H1 (cell line): ENCODE measurements around the gene MRPL42. TPM values are rescaled to one million over a fixed set of nuclear protein-coding genes. Genes with fewer than 3 reads are reported as not detected.

Experiments used
- CTCF ChIA-PET: fragments of 300-600 bp; sonication (Branson Sonifier 250); formaldehyde crosslinking; loops from one replicate; lab custom pipeline; 2021; ENCODE audit not compliant: partially characterized antibody; lab: Charles Lee
- POLR2A ChIA-PET: fragments of 300-600 bp; sonication (Branson Sonifier 250); formaldehyde crosslinking; loops from one replicate; lab custom pipeline; 2021; ENCODE audit warnings: inconsistent platforms; ENCODE audit not compliant: partially characterized antibody; lab: Charles Lee
- DNase-seq, 2 experiments: peaks; one replicate each; pipeline versions ENCODE4 v3.0.0 to v3.0.0-alpha.2; 2010 to 2022; ENCODE audit warnings: low spot score in 2 of 2, low read depth in 1 of 2, mixed read lengths in 1 of 2
- FAIRE-seq: peaks from 2 replicates; lab custom pipeline; 2011; peaks lifted over from hg19 to GRCh38; lab: Jason Lieb, UNC
- H2AFZ ChIP-seq: 2 replicates; pipeline ENCODE4 v1.8.1; 2012; ENCODE audit warnings: low read length, inconsistent platforms
- H2AK5ac ChIP-seq: 2 replicates; pipeline ENCODE4 v1.6.1; 2013; ENCODE audit warnings: low read depth, low read length
- H2BK120ac ChIP-seq: replicated peaks from 2 replicates; pipeline ENCODE3; 2013; ENCODE audit warnings: low read depth, low read length, inconsistent platforms
- H2BK12ac ChIP-seq: 2 replicates; pipeline ENCODE4 v1.6.1; 2013; ENCODE audit warnings: low read depth, low read length
- H2BK15ac ChIP-seq: 2 replicates; pipeline ENCODE4 v1.6.1; 2013; ENCODE audit warnings: low read length
- H2BK20ac ChIP-seq: 2 replicates; pipeline ENCODE4 v1.6.1; 2013; ENCODE audit warnings: low read length
- H2BK5ac ChIP-seq: 2 replicates; pipeline ENCODE4 v1.6.1; 2013; ENCODE audit warnings: low read depth, low read length
- H3K14ac ChIP-seq: 2 replicates; pipeline ENCODE4 v1.6.1; 2013; ENCODE audit warnings: inconsistent platforms; ENCODE audit not compliant: insufficient read length
- H3K18ac ChIP-seq: 2 replicates; pipeline ENCODE4 v1.6.1; 2013; ENCODE audit warnings: low read length; ENCODE audit errors: extremely low read depth
- H3K23ac ChIP-seq: 2 replicates; pipeline ENCODE4 v1.6.1; 2013; ENCODE audit warnings: inconsistent platforms; ENCODE audit not compliant: insufficient read length
- H3K23me2 ChIP-seq: 2 replicates; pipeline ENCODE4 v1.6.1; 2013; ENCODE audit warnings: low read depth, low read length
- H3K27ac ChIP-seq: 2 replicates; pipeline ENCODE4 v1.6.1; 2011; ENCODE audit warnings: low read depth, low read length, inconsistent platforms
- H3K27me3 ChIP-seq, 4 experiments: replicated peaks in 1 of 4; 1 replicate in 1 of 4; 2 replicates in 3 of 4; pipeline versions ENCODE4 v1.6.1 to v1.8.1; 2011 to 2013; ENCODE audit warnings: low read length in 3 of 4, mild to moderate bottlenecking in 3 of 4, inconsistent platforms in 2 of 4, mixed read lengths in 2 of 4, moderate library complexity in 1 of 4; ENCODE audit not compliant: control insufficient read depth in 3 of 4, insufficient read depth in 3 of 4; ENCODE audit errors: extremely low read depth in 1 of 4
- H3K36me3 ChIP-seq, 4 experiments: 2 replicates each; pipeline versions ENCODE4 v1.6.1 to v1.8.1; 2011 to 2013; ENCODE audit warnings: mild to moderate bottlenecking in 4 of 4, low read length in 3 of 4, moderate library complexity in 2 of 4, control low read depth in 1 of 4, inconsistent platforms in 1 of 4; ENCODE audit not compliant: insufficient read depth in 4 of 4, control insufficient read depth in 2 of 4
- H3K4ac ChIP-seq: replicated peaks from 2 replicates; pipeline ENCODE3; 2013; ENCODE audit warnings: low read length, low read depth, mixed read lengths, inconsistent platforms; ENCODE audit not compliant: insufficient read length
- H3K4me1 ChIP-seq, 4 experiments: replicated peaks in 1 of 4; 1 replicate in 1 of 4; 2 replicates in 3 of 4; pipeline versions ENCODE4 v1.6.1 to v1.8.1; 2011 to 2013; ENCODE audit warnings: low read length in 3 of 4, inconsistent platforms in 2 of 4, mixed read lengths in 1 of 4; ENCODE audit not compliant: insufficient read depth in 4 of 4, control insufficient read depth in 3 of 4
- H3K4me2 ChIP-seq, 2 experiments: 2 replicates each; pipeline versions ENCODE4 v1.6.1 to v1.8.1; 2011 to 2013; ENCODE audit warnings: low read depth in 2 of 2, low read length in 2 of 2, control low read depth in 1 of 2, inconsistent platforms in 1 of 2, mild to moderate bottlenecking in 1 of 2; ENCODE audit not compliant: insufficient read depth in 1 of 2
- H3K4me3 ChIP-seq, 4 experiments: fragments of 200-600, 300-600 bp in 1 of 4; sonication (generic), shearing (Covaris generic), sonication (Bioruptor Twin) in 1 of 4; 2 replicates each; pipeline versions ENCODE4 v1.5.1 to v1.8.1; 2011 to 2016; ENCODE audit warnings: low read length in 4 of 4, low read depth in 3 of 4, control low read depth in 2 of 4, inconsistent platforms in 2 of 4, mild to moderate bottlenecking in 2 of 4, mixed read lengths in 1 of 4, moderate library complexity in 1 of 4; ENCODE audit not compliant: insufficient read depth in 2 of 4; ENCODE audit errors: extremely low read depth in 1 of 4
- H3K56ac ChIP-seq: replicated peaks from 2 replicates; pipeline ENCODE3; 2013; ENCODE audit warnings: low read depth, mild to moderate bottlenecking, mixed read lengths, low read length, inconsistent platforms; ENCODE audit not compliant: insufficient read length
- H3K79me1 ChIP-seq: 2 replicates; pipeline ENCODE4 v1.6.1; 2013; ENCODE audit warnings: low read depth, low read length, control low read depth
- H3K79me2 ChIP-seq, 2 experiments: 2 replicates each; pipeline versions ENCODE4 v1.6.1 to v1.8.1; 2012 to 2013; ENCODE audit warnings: low read length in 2 of 2, mild to moderate bottlenecking in 2 of 2, inconsistent platforms in 1 of 2; ENCODE audit not compliant: insufficient read depth in 2 of 2, control insufficient read depth in 1 of 2
- H3K9ac ChIP-seq, 4 experiments: replicated peaks in 1 of 4; 1 replicate in 1 of 4; 2 replicates in 3 of 4; pipeline versions ENCODE4 v1.6.1 to v1.8.1; 2011 to 2013; ENCODE audit warnings: low read depth in 3 of 4, low read length in 3 of 4, control low read depth in 2 of 4, mild to moderate bottlenecking in 2 of 4, moderate library complexity in 2 of 4, inconsistent platforms in 1 of 4; ENCODE audit errors: extremely low read depth in 1 of 4
- H3K9me3 ChIP-seq, 2 experiments: 2 replicates each; pipeline versions ENCODE4 v1.6.1 to v1.8.1; 2012 to 2013; ENCODE audit warnings: mild to moderate bottlenecking in 2 of 2, moderate library complexity in 2 of 2, control low read depth in 1 of 2, inconsistent platforms in 1 of 2, low read depth in 1 of 2, low read length in 1 of 2, mixed read lengths in 1 of 2; ENCODE audit not compliant: insufficient read depth in 2 of 2
- H4K20me1 ChIP-seq, 2 experiments: replicated peaks in 1 of 2; 2 replicates each; pipeline versions ENCODE3 to v1.8.1; 2011 to 2013; ENCODE audit warnings: inconsistent platforms in 2 of 2, low read length in 2 of 2, mild to moderate bottlenecking in 1 of 2; ENCODE audit not compliant: insufficient read depth in 2 of 2, control insufficient read depth in 1 of 2
- H4K5ac ChIP-seq: 2 replicates; pipeline ENCODE4 v1.6.1; 2013; ENCODE audit warnings: low read length, low read depth, mixed read lengths, inconsistent platforms; ENCODE audit not compliant: insufficient read length
- H4K8ac ChIP-seq: 2 replicates; pipeline ENCODE4 v1.8.0; 2013; ENCODE audit warnings: mild to moderate bottlenecking, moderate library complexity, low read length, inconsistent platforms; ENCODE audit not compliant: insufficient read depth; ENCODE audit errors: extremely low read depth
- H4K91ac ChIP-seq: replicated peaks from 2 replicates; pipeline ENCODE3; 2013; ENCODE audit warnings: low read length, mixed read lengths, inconsistent platforms; ENCODE audit not compliant: insufficient read length
- ASH2L ChIP-seq: fragments of 200-600, 300-600 bp; sonication (generic); IDR thresholded peaks from one replicate; pipeline ENCODE4 v1.7.1; 2017; ENCODE audit warnings: low read length
- ATF3 ChIP-seq: IDR thresholded peaks from 2 replicates; pipeline ENCODE4 v1.6.1; 2011; ENCODE audit warnings: low read depth, mild to moderate bottlenecking, low read length; ENCODE audit not compliant: insufficient read depth
- CHD1 ChIP-seq: IDR thresholded peaks from 2 replicates; pipeline ENCODE4 v1.6.1; 2012; ENCODE audit warnings: low read depth, low read length, improper control_type of control experiment
- CREB1 ChIP-seq: IDR thresholded peaks from 2 replicates; pipeline ENCODE4 v1.6.1; 2012; ENCODE audit warnings: inconsistent platforms
- CTBP2 ChIP-seq: IDR thresholded peaks from 2 replicates; pipeline ENCODE4 v1.7.0; 2011; ENCODE audit warnings: borderline replicate concordance, mild to moderate bottlenecking, moderate library complexity, mixed read lengths, low read length; ENCODE audit not compliant: insufficient read depth, insufficient read length
- FOSL1 ChIP-seq: IDR thresholded peaks from 2 replicates; pipeline ENCODE4 v1.6.1; 2011; ENCODE audit warnings: mild to moderate bottlenecking, low read depth, low read length, moderate library complexity; ENCODE audit not compliant: insufficient read depth
- HDAC2 ChIP-seq, 2 experiments: fragments of 300-600 bp in 1 of 2; sonication (generic) in 1 of 2; IDR thresholded peaks; 2 replicates each; pipeline ENCODE4 v1.6.1; 2011 to 2012; ENCODE audit warnings: low read depth in 2 of 2, low read length in 2 of 2, mild to moderate bottlenecking in 2 of 2, moderate library complexity in 2 of 2, borderline replicate concordance in 1 of 2, inconsistent platforms in 1 of 2
- MAFK ChIP-seq: IDR thresholded peaks from 2 replicates; pipeline ENCODE4 v1.6.1; 2012; ENCODE audit warnings: low read depth, mild to moderate bottlenecking, improper control_type of control experiment, low read length
- POU5F1 ChIP-seq: IDR thresholded peaks from 2 replicates; pipeline ENCODE4 v1.6.1; 2011; ENCODE audit warnings: low read depth, mild to moderate bottlenecking, low read length, moderate library complexity
- RAD21 ChIP-seq, 2 experiments: IDR thresholded peaks in 1 of 2; conservative IDR thresholded peaks in 1 of 2; 2 replicates each; pipeline ENCODE4 v1.6.1; 2011; ENCODE audit warnings: low read depth in 2 of 2, low read length in 2 of 2, improper control_type of control experiment in 1 of 2, inconsistent platforms in 1 of 2, mild to moderate bottlenecking in 1 of 2, moderate library complexity in 1 of 2
- SP2 ChIP-seq: IDR thresholded peaks from 2 replicates; pipeline ENCODE4 v1.6.1; 2012; ENCODE audit warnings: mild to moderate bottlenecking, low read length, inconsistent platforms
- SP4 ChIP-seq: IDR thresholded peaks from 2 replicates; pipeline ENCODE4 v1.6.1; 2012; ENCODE audit warnings: low read length, inconsistent platforms
- SRF ChIP-seq: IDR thresholded peaks from 2 replicates; pipeline ENCODE4 v1.6.1; 2011; ENCODE audit warnings: mild to moderate bottlenecking, low read depth, low read length, moderate library complexity
- WGBS, 2 experiments: shearing (Covaris generic) in 1 of 2; methylation state at CpG; one replicate each; pipeline versions ENCODE4 v1.1.6 to v1.1.7; 2013 to 2015; ENCODE audit warnings: low lambda C conversion rate in 2 of 2, mixed read lengths in 2 of 2, inconsistent platforms in 1 of 2, low coverage in 1 of 2, missing lambda C conversion rate in 1 of 2; ENCODE audit not compliant: insufficient replicate concordance in 2 of 2, insufficient coverage in 1 of 2, insufficient read length in 1 of 2; ENCODE audit errors: extremely low coverage in 1 of 2, missing lambda C conversion rate in 1 of 2; 5-methylcytosine and 5-hydroxymethylcytosine counted together
- polyA plus RNA-seq, 7 experiments: library from polyadenylated mRNA; depleted of rRNA in 3 of 7; stranded (reverse) in 5 of 7; unstranded in 2 of 7; fragments of >200 nt in 5 of 7; fragments of 200-250 nt in 2 of 7; gene quantifications; 1 replicate in 5 of 7; 2 replicates in 1 of 7; 4 replicates in 1 of 7; pipeline versions ENCODE4 v1.2.1 to v1.2.3, GENCODE V29; 2011 to 2013; ENCODE audit warnings: missing spikeins in 2 of 7, mixed read lengths in 2 of 7
- total RNA-seq: library from RNA; stranded (reverse); fragmentation: NEBNext Ultra II Directional; extraction: Animal tissue kit (Norgen Biotek cat#: 25700); gene quantifications from 2 replicates; pipeline ENCODE4 v1.2.1, GENCODE V29; 2021

Gene MRPL42
- total and polyA plus RNA-seq, 2 of the 8 experiments (the other 6 are each of a cell fraction or from before 2014, with no cell fraction given), result 110 to 176 TPM

- H3K14ac ChIP-seq, result no peak overlapping the region
- TF ChIP-seq CREB1 (no peak), HDAC2 (IDR thresholded peaks at IDR 0.05; ENCODE audit: borderline replicate concordance in 1 of 2, low read depth in 2 of 2, low read length in 2 of 2) (no peak), RAD21 (IDR thresholded peaks at IDR 0.05 in 1 of 2, conservative IDR thresholded peaks at IDR 0.05 in 1 of 2; ENCODE audit: low read depth in 2 of 2, low read length in 2 of 2) (no peak), SRF (no peak), CTBP2 (no peak), MAFK (no peak), SP2 (no peak), SP4 (no peak), ATF3 (no peak), POU5F1 (no peak), FOSL1 (no peak), CHD1 (no peak), ASH2L (no peak)
- TF ChIP-seq, all 59 proteins: peak for 0
- Histone ChIP-seq H3K27me3 (no peaks in the 10 kb centered on the region), H3K23ac (no peak overlapping the region), H3K79me1 (no peaks in the 10 kb centered on the region), H2BK12ac (no peak overlapping the region), H2BK120ac (no peak overlapping the region), H3K4me1 (no peaks in the 10 kb centered on the region; a peak in 3 of 7 replicates), H3K36me3 (no peaks in the 10 kb centered on the region), H4K91ac (no peak overlapping the region), H2BK20ac (no peak overlapping the region), H3K4ac (no peak overlapping the region), H3K27ac (no peak overlapping the region), H3K4me2 (no peak overlapping the region), H2AFZ (no peak overlapping the region), H2BK5ac (no peak overlapping the region), H4K8ac (no peak overlapping the region), H2BK15ac (no peak overlapping the region), H4K5ac (no peak overlapping the region), H4K20me1 (no peaks in the 10 kb centered on the region), H3K18ac (no peak overlapping the region), H3K23me2 (no peaks in the 10 kb centered on the region), H3K56ac (no peak overlapping the region), H3K9ac (no peak overlapping the region), H3K9me3 (no peaks in the 10 kb centered on the region), H3K4me3 (no peak overlapping the region), H3K79me2 (no peaks in the 10 kb centered on the region), H2AK5ac (no peak overlapping the region)
- ChIA-PET POLR2A (interaction anchor here (0.9 kb wide), 1 partner anchor 10 kb away, joined by 3 read pairs; no protein-coding TSS in a partner anchor), CTCF (interaction anchor here (6.6 kb wide), 1 partner anchor 582 kb away, joined by 48 read pairs; no protein-coding TSS in a partner anchor)
- 85% methylated on average over 2 of the region's 2 CpGs; no CpG with 5 or more reads in 1 of the 2 experiments for WGBS, 2 experiments
- DNase-seq (no peak), FAIRE-seq (no peak)
Observed at GRCh38 chr12:93519859-93520258, 52.5 kb downstream of the MRPL42 start.
